ENCODE measurements around the gene ARVCF. TPM values are rescaled to one million over a fixed set of nuclear protein-coding genes. Genes with fewer than 3 reads are reported as not detected.

Gene ARVCF
- total and polyA plus RNA-seq, 9 of the 15 experiments (the other 6 are each of a cell fraction or from before 2014, with no cell fraction given) = 0.03 to 97.4 (median 15.6) TPM

GRCh38 chr22:19942157-19943081 lies 74.2 kb downstream of the ARVCF start (continued):
- peak; percentile 53 to 63; a peak in 3 of 4 replicates for TF ChIP-seq MAZ (CRISPR knock-in tag; conservative IDR thresholded peaks at IDR 0.05 in 1 of 2, IDR thresholded peaks at IDR 0.05 in 1 of 2)
- no peak for TF ChIP-seq TFAP4 (CRISPR knock-in tag; IDR thresholded peaks at IDR 0.05; ENCODE audit: borderline replicate concordance)
- TF ChIP-seq POLR2B (IDR thresholded peaks at IDR 0.05; ENCODE audit: low read depth, partially characterized antibody) = no peak
- no peak for TF ChIP-seq JUND (IDR thresholded peaks at IDR 0.05; ENCODE audit: borderline replicate concordance, low read depth, low read length)
- TF ChIP-seq JUND (tag; IDR thresholded peaks at IDR 0.05; ENCODE audit: borderline replicate concordance, low read depth, low read length) = no peak
- no peak for TF ChIP-seq ZNF551 (CRISPR knock-in tag; IDR thresholded peaks at IDR 0.05)
- TF ChIP-seq CTCF (IDR thresholded peaks at IDR 0.05 in 2 of 3, conservative IDR thresholded peaks at IDR 0.05 in 1 of 3; ENCODE audit: insufficient read depth in 2 of 3, low read depth in 1 of 3, low read length in 3 of 3) = peak in 2 of 3 experiments; percentile 6 to 9; a peak in 2 of 6 replicates
- no peak for TF ChIP-seq BCOR (IDR thresholded peaks at IDR 0.05)
- 0 out of 2 replicates have a peak, but pooled peaks have one; percentile 28 for TF ChIP-seq MECOM (CRISPR knock-in tag; IDR thresholded peaks at IDR 0.05)
- no peak for TF ChIP-seq MCM5 (IDR thresholded peaks at IDR 0.05; ENCODE audit: low read depth)
- no peak for TF ChIP-seq ZNF408 (CRISPR knock-in tag; IDR thresholded peaks at IDR 0.05; ENCODE audit: low read depth)
- TF ChIP-seq CTBP1 (IDR thresholded peaks at IDR 0.05; ENCODE audit: borderline replicate concordance) = no peak
- TF ChIP-seq PTBP1 (IDR thresholded peaks at IDR 0.05; ENCODE audit: low read depth, low read length) = 0 out of 2 replicates have a peak, but pooled peaks have one; percentile 81
- no peak for TF ChIP-seq TRIM25 (IDR thresholded peaks at IDR 0.05; ENCODE audit: borderline replicate concordance)
- TF ChIP-seq KAT8 (IDR thresholded peaks at IDR 0.05; ENCODE audit: low read depth) = no peak
- no peak for TF ChIP-seq GATAD2A (IDR thresholded peaks at IDR 0.05)
- no peak for TF ChIP-seq COPS2 (conservative IDR thresholded peaks at IDR 0.05)
- no peak for TF ChIP-seq XRCC4 (IDR thresholded peaks at IDR 0.05; ENCODE audit: extremely low read depth, insufficient read depth, insufficient read length)
- TF ChIP-seq SMAD2 (IDR thresholded peaks at IDR 0.05; ENCODE audit: low read depth, low read length) = no peak
- TF ChIP-seq CBFB (CRISPR knock-in tag; IDR thresholded peaks at IDR 0.05) = no peak
- no peak for TF ChIP-seq MLLT1 (IDR thresholded peaks at IDR 0.05)
- TF ChIP-seq ZNF232 (CRISPR knock-in tag; IDR thresholded peaks at IDR 0.05) = no peak

Data from K562 (cell line).